ENCODE measurements around the gene SLC7A10.

DNA sequence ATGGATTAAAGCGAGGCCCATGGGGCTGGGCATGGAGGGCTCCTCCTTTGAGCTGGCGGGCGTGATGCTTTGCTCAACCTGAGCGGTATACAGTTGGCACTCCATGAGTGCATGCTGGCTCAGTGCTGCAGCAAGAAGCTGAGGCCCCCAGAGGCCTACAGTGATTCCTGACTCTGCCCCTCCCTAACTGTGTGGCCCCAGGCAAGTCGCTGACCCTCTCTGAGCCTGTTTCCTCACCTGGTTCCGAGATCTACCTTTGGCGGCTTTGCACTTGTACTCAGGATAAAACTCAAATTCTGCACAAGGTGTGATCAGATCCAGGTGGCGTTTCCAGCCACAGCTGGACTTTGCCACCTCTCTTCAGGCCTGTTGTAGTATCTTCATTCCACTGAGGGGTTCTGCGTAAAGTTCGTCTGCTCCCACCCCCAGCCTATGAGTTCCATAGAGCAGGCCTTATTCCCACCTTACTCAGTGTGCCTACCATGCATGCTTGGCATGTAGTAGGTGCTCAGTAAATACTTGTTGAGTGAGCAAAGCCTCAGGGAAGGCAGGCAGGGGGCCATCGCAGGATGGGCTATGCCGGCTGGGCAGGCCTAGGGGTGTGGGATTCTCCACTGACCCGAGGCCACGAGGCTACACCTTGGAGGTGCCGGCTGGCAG, 23.6 kb downstream of the SLC7A10 start:
- TF ChIP-seq CTCF (IDR thresholded peaks at IDR 0.05) (no peak), POLR2A (IDR thresholded peaks at IDR 0.05; ENCODE audit: low read depth) (no peak)

Measured in esophagus muscularis mucosa (tissue), 3 donors.